Motor neuron (in vitro differentiated cells): ENCODE data around the gene AMN. TPM values are rescaled to one million over a fixed set of nuclear protein-coding genes. Genes with fewer than 3 reads are reported as not detected.

Experiments
- ATAC-seq, 8 experiments: fragments of 200-7000 bp; cut with Tn5 transposase; replicated peaks in 6 of 8; 2 replicates each; pipeline ENCODE4 v1.8.0; 2021; ENCODE audit warnings: mild to moderate bottlenecking in 8 of 8, moderate library complexity in 8 of 8
- H3K27ac ChIP-seq, 2 donors: fragments of 250-450 bp; sonication (Bioruptor Pico); 2 replicates each; pipeline ENCODE4 v1.9.0; 2021; ENCODE audit warnings: antibody characterized with exemption in 2 of 2, mild to moderate bottlenecking in 2 of 2, moderate library complexity in 1 of 2
- H3K4me1 ChIP-seq, 2 donors: fragments of 250-450 bp; sonication (Bioruptor Pico); replicated peaks in 1 of 2; 2 replicates each; pipeline ENCODE4 v1.6.1; 2021; ENCODE audit warnings: antibody characterized with exemption in 2 of 2, mild to moderate bottlenecking in 2 of 2, moderate library complexity in 1 of 2
- H3K4me3 ChIP-seq, 5 donors: fragments of 250-450 bp; sonication (Bioruptor Pico); 2 replicates each; pipeline ENCODE4 v1.9.0; 2021; ENCODE audit warnings: antibody characterized with exemption in 5 of 5, mild to moderate bottlenecking in 5 of 5, moderate library complexity in 4 of 5
- WGBS, 10 experiments: fragments of 450-650 bp; shearing (Covaris generic); methylation state at CpG; one replicate each; pipeline ENCODE4 v1.0.0; 2022; 5-methylcytosine and 5-hydroxymethylcytosine counted together
- in situ Hi-C, 9 experiments: fragments of 400-800 bp; cut with MboI; loops; one replicate each; pipeline ENCODE4 v1.15.0; 2021; ENCODE audit warnings: low sequenced_read_pairs in 9 of 9, low pct_unique_long_range_greater_than_20kb in 2 of 9; ENCODE audit not compliant: unreplicated experiment in 9 of 9
- total RNA-seq, 8 experiments: library from RNA; unstranded; fragments of 300-600 nt; gene quantifications; 2 replicates each; pipeline versions ENCODE4 v1.2.3 to v1.2.4, GENCODE V29; 2022

Gene AMN
- total RNA-seq, 8 experiments from 2014 or later = 0.21 to 2.5 (median 0.36) TPM

DNA sequence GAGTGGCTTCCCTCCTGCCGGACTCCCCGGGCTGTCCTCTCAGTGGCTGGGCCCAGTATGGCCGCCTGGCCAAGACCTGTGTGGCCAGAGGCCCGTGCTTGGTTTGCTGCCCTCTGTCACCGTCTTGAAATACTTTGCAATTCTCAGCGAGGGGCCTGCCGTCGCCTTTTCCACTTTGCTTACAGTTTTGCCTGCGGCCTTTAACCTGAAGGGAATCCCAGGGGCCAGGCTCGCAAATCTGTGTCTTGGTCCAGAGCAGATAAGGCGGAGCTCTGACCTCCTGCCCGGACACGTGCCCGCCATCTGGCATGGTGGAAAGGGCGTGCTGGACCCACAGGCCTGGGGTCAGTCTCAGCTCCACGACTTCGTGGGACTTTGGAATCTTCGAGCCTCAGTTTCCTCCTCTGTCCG lies 10.9 kb upstream of the AMN start:
- no peak overlapping the region for H3K27ac ChIP-seq
- H3K4me3 ChIP-seq = no peak overlapping the region
- peaks cover 0 to 3% of the 10 kb centered on the region in 2 donors for H3K4me1 ChIP-seq
- in situ Hi-C loops = no loop called here
- ATAC-seq = no peak
- WGBS, 10 experiments = 79 to 94% (median 87%) methylated on average over 3 to 7 of the region's 19 CpGs; no CpG with 5 or more reads in 5 of the 10 experiments

- 80 to 95% methylated on average over 1 to 4 of the region's 21 CpGs; no CpG with 5 or more reads in 8 of the 10 experiments for WGBS, 10 experiments
- no peak overlapping the region for H3K4me3 ChIP-seq
- in situ Hi-C loops = no loop called here
- no peak for ATAC-seq
- no peak overlapping the region for H3K27ac ChIP-seq
- H3K4me1 ChIP-seq = peaks cover 0 to 3% of the 10 kb centered on the region in 2 donors
Observed at GRCh38 chr14:102911991-102912761, 10.3 kb upstream of the AMN start.

- 70 to 100% (median 100%) methylated on average over 1 to 3 of the region's 28 CpGs; no CpG with 5 or more reads in 7 of the 10 experiments for WGBS, 10 experiments
- in situ Hi-C loops = no loop called here
Observed at GRCh38 chr14:102913341-102914211, 8.9 kb upstream of the AMN start.

DNA sequence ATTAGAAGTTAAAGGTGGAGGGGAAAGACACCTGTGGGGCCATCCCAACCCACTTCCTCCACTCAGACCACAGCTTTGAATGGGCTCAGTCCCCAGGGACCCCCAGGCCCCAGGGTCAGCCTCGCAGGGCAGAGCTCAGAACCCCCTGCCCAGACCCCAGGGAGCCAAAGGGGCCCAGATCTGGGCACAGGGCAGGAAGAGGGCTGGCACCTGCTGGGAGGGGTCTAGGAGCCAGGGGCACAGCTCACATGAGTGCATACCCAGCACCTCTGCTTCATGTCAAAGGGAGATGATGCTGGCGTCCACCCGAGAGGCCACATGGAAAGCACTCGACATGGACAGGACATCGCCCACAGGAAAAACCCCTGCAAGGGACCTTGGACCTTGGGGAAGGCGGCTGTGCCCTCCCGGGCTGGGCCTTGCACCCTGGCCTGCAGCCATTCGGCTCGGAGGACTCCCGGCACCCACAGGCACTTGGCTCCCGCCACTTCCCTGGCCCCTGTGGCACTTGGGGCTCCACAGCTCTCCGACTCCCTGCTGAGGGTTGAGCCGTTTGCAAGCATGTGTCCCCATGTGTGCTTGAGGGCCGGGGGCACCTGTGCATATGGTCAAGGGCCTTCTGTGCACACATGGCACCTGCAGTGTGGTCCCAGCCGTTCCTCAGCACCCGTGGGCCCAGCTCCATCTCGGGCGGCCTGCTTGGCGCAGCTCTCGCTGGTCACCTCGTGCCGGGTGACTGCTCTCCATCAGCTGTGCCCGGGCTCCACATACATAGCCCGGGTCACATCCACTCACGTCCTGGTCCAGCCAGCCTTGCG lies 7.8 kb upstream of the AMN start:
- ATAC-seq = no peak
- 80 to 100% (median 80%) methylated on average over 1 to 2 of the region's 26 CpGs; no CpG with 5 or more reads in 5 of the 10 experiments for WGBS, 10 experiments
- Histone ChIP-seq H3K4me1 (peaks cover 3 to 10% of the 10 kb centered on the region in 2 donors), H3K4me3 (no peak overlapping the region), H3K27ac (no peak overlapping the region)
- in situ Hi-C loops = no loop called here

More at GRCh38 chr14:102913341-102914211, 8.9 kb upstream of the AMN start:
- Histone ChIP-seq H3K27ac (no peak overlapping the region), H3K4me3 (no peak overlapping the region), H3K4me1 (peaks cover 0 to 6% of the 10 kb centered on the region in 2 donors)
- ATAC-seq = peak in 2 of 8 experiments; percentile 30 to 39

DNA sequence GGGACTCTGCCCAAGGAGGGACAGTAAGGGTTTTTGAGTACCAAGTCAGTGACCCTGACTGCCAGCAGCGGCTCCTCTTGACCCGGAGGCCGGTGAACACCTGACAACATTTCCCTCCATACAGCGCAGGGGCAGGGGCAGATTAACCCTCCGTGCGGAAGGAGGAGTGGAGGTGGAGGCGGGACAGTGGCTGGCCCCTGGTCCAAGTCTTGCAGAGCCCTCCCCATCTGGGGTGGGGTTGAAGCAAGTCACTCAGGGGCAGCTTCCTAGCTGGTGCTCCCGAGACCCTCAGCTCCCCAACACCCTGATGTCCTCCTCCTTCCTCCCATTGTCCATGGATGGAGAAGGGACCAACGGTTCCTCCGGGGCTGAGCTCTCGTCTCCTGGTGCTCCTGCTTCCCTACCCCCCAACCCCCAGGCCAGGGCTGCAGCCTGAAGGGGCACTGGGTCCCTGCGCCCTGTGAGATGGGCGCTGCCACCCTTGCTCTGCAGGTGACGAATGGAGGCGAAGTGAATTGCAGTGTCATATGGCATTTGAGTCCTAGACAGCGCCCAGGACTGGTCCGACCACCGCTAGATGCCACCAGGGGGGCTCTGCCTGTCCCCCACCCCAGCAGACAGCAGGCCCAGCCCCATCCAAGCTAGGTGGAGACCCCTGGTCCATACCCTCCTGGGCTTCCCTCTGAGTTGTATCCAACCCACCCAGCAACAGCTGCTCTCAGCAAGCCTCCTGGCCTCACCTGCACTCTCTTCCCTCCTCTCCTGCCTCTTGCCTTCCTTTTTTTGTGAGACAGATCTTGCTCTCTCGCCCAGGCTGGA lies 7.0 kb upstream of the AMN start:
- in situ Hi-C loops = no loop called here
- 90 to 100% (median 95%) methylated on average over 1 to 2 of the region's 19 CpGs; no CpG with 5 or more reads in 6 of the 10 experiments for WGBS, 10 experiments
- H3K4me1 ChIP-seq = peaks cover 3 to 10% of the 10 kb centered on the region in 2 donors
- no peak overlapping the region for H3K4me3 ChIP-seq
- ATAC-seq = no peak
- H3K27ac ChIP-seq = no peak overlapping the region

DNA sequence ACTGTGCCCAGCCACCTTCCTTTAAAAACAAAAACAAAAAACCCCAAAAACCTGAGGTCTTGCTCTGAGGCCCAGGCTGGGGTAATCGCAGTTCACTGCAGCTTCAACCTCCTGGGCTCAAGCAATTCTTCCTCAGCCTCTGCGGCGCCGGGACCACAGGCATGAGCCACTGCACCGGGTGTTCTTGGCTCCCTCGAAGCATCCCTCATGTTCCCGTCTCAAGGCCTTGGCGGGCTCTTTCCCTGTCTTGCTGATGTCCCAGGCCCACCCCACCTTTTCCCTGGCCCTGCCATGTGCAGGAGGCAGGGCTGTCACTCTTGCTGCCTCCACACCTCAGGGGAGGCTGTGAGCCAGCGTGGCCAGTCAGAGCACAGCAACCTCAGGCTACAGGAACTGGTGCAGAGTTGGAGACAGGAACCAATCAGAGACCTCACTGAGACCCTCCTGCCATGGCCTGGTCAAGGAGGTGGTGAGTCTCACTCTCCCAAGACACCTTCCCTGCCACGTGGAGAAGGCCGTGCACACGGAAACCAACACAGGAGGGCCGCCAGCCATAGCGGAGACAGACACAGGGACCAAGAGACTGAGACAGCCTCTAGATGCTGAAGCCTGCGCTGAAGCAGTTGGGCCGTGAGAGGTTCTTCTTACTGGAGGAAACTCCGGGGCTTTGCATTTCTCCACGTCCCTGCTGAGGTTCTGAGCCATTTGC lies 6.0 kb upstream of the AMN start:
- H3K27ac ChIP-seq = no peak overlapping the region
- 79 to 90% methylated on average over 7 of the region's 18 CpGs; no CpG with 5 or more reads in 8 of the 10 experiments for WGBS, 10 experiments
- peak in 1 of 8 experiments; percentile 5 for ATAC-seq

GRCh38 chr14:102917056-102917385 lies 5.4 kb upstream of the AMN start:
- in situ Hi-C loops = no loop called here
- WGBS, 10 experiments = 96 to 100% methylated on average over 1 to 5 of the region's 6 CpGs; no CpG with 5 or more reads in 8 of the 10 experiments
- Histone ChIP-seq H3K4me3 (no peak overlapping the region), H3K27ac (no peak overlapping the region), H3K4me1 (peaks cover 3 to 8% of the 10 kb centered on the region in 2 donors)
- ATAC-seq = peak in 1 of 8 experiments; percentile 1

More for the DNA sequence above, 6.0 kb upstream of the AMN start:
- H3K4me3 ChIP-seq = no peak overlapping the region
- in situ Hi-C loops = no loop called here
- peaks cover 3 to 9% of the 10 kb centered on the region in 2 donors for H3K4me1 ChIP-seq

DNA sequence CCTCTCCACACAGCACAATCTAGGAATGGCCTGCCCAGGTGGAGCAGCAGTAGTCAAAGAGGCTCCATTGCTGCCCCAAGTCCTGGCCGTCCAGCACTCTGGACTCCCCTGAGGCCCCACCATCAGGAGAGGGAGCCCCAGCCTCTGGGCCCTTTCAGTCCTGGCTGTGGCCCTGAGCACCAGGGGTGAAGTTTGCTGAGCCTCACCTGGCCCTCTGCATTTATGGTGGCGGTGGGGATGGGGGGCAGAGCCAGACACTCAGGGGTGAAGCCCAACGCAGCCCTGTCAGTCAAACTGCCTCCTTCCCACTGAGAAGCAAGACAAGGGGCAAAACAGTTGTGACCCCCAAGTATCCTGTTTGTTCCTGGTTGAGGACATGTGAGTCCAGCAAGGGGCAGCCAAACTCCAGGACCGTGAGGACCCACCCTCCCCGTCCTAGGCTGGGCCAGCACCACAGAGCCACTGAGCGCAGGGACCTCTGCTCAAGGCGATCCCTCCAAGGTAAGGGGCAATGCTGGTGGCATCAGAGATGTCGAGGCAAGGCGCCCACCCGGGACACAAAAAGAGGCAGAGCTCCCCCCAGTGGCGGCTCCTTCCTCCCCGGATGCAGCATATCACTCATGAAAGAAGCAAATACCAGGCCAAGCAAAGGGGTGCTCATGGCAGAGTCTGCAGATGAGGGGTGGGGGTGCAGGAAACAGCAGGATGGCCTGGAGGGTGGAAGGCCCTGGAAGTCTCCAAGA lies 4.8 kb upstream of the AMN start:
- Histone ChIP-seq H3K4me1 (peaks cover 3 to 8% of the 10 kb centered on the region in 2 donors), H3K27ac (no peak overlapping the region), H3K4me3 (no peak overlapping the region)
- 0 to 47% methylated on average over 2 to 3 of the region's 12 CpGs; no CpG with 5 or more reads in 8 of the 10 experiments for WGBS, 10 experiments
- peak in 6 of 8 experiments; percentile 10 to 50 (median 33) for ATAC-seq
- in situ Hi-C loops = no loop called here

DNA sequence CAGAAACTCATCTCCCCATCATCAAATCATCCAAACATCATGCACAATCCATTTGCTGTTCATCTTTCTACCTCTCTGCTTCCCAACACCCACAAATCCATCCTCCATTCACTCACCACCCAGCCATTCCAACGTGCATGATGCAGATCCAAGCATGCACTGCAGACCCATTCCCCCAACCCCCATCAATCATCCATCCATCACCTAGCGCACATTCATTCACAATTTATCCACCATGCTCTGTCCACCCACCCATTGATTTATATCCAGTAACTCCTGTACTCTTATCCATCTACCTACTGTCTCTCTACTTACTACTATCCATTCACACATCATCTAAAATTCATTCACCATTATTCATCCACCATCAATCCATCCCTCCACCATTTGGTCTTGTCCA lies 4.0 kb upstream of the AMN start:
- WGBS, 10 experiments = 0 to 100% (median 47%) methylated on average over 1 to 2 of the region's 2 CpGs; no CpG with 5 or more reads in 1 of the 10 experiments
- peak in 3 of 8 experiments; percentile 32 to 57 (median 45) for ATAC-seq
- no peak overlapping the region for H3K4me3 ChIP-seq
- H3K4me1 ChIP-seq = peaks cover 8% of the 10 kb centered on the region in 2 donors
- no peak overlapping the region for H3K27ac ChIP-seq
- in situ Hi-C loops = no loop called here

DNA sequence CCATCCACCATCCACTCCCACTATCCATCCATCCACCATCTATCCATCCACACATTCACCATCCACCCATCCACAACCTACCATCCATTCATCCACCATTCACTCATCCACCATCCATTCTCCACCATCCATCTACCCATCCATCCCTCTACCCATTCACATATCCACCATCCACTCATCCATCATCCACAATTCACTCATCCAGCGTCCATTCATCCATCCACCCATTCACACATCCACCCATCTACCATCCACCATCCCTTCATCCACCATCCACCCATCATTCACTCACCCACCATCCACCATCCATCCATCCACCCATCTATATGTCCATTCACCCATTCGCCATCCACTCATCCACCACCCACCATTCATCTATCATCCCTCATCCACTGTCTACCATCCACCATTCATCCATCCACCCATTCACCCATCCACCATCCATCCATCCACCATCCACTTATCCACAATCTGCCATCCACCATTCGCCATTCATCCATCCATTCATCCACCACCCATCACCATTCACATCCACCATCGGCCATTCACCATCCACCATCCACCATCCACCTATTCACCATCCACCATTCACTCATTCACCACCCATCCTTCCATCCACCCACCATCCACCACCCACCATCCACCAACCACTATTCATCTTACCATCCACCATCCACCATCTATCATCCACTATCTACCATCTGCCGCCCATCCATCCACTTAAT lies 2.0 kb upstream of the AMN start:
- no peak for ATAC-seq
- in situ Hi-C loops = no loop called here
- peaks cover 8 to 11% of the 10 kb centered on the region in 2 donors for H3K4me1 ChIP-seq
- 27 to 100% (median 87%) methylated on average over 2 to 5 of the region's 5 CpGs; no CpG with 5 or more reads in 1 of the 10 experiments for WGBS, 10 experiments
- H3K4me3 ChIP-seq = no peak overlapping the region
- no peak overlapping the region for H3K27ac ChIP-seq
